ENCODE results near the gene ZSCAN20. TPM values are rescaled to one million over a fixed set of nuclear protein-coding genes. Genes with fewer than 3 reads are reported as not detected.

ZSCAN20 gene
- total RNA-seq = 12.2 and 13.4 TPM in 2 replicates

GRCh38 chr1:33472269-33472980, at the start of gene ZSCAN20:
ZSCAN20 (plus strand) TSS chr1:33472645; CDS start chr1:33479289, 6,644 bp downstream.

GRCh38 chr1:33430692-33431593, 41.5 kb upstream of the ZSCAN20 start, which contains the start of gene PHC2:
PHC2 (minus strand) TSS chr1:33431095; CDS start chr1:33375539, 55,556 bp downstream.

Other genes with a start within 250 kb of the ZSCAN20 start
- 8.2 and 8.5 TPM in 2 replicates for gene ZNF362, start 216.2 kb upstream of the ZSCAN20 start, total RNA-seq
- not detected in 2 replicates for gene A3GALT2, start 151.5 kb upstream of the ZSCAN20 start, total RNA-seq
- 89.9 and 91.9 TPM in 2 replicates for gene PHC2, start 41.5 kb upstream of the ZSCAN20 start, total RNA-seq

Data from smooth muscle cell of the pulmonary artery (primary cell).